ENCODE data around the gene IL22RA2.
A peak's percentile ranks its signal among the peaks of the same experiment; 100 is the strongest.

IL22RA2 gene

GRCh38 chr6:137197684-137198645 is 24.5 kb upstream of the IL22RA2 start:
- no peak for DNase-seq

GRCh38 chr6:137193256-137194070 is 20.0 kb upstream of the IL22RA2 start:
- peak; percentile 84 for DNase-seq

GRCh38 chr6:137192821-137193220 is 19.4 kb upstream of the IL22RA2 start:
- DNase-seq: no peak

DNA sequence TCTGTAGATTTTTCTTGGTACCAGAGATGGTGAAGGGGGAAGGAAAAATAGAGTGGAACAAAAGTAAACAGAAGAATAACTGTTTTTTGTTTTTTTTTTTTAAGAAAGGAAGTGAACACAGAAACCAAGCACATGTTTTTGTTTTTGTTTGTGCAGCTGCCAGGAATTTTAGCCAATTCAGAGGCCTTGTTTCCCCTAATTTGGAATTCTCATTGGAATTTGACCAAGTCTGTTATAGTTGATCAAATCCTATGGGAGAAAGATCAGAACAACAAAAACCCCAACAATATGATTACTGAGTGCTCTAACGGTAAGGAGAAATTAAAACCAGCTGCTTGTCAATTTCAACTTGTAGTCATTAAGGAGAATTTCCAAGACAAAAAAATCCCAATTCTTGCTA is 18.2 kb upstream of the IL22RA2 start:
- DNase-seq: no peak

DNA sequence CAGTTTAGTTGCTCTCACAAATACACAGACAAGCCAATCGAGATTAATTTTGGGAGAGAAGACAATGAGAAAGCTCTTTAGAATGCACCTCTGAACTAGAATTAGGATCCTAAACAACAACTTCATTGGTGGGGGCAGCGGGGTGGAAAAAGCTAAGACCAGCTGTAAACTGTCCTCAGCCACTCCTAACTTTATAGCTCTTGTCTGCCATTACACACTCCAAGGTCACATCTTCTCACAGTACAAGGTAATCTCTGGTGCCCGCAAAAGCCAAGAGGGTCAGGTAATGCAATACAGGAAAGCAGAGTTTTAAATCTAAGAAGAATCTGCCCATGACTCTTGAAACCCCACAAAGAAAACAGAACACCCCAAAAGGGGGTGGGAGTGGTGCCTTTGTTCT is 17.8 kb upstream of the IL22RA2 start:
- no peak for DNase-seq

GRCh38 chr6:137190583-137191094 is 17.2 kb upstream of the IL22RA2 start:
- no peak for DNase-seq

GRCh38 chr6:137188855-137189254 is 15.4 kb upstream of the IL22RA2 start:
- no peak for DNase-seq

DNA sequence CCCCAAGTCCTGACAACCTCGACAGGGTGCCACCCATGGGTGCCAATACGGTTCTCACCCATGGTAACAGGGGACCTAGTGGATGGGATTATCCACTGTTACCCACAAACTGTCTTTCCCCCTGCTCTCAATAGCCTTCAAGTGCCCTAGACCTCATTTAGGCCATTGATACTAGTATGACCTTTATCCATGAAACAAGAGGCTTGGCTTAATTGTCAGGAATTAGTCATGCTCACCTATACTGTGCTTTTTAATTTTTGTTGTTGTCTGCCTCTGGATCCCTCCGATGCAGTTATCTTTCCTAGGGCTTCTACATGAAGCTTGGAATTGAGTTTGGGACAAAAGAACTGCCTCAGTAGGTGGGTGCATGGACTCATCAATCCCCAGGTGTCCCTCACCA is 11.8 kb upstream of the IL22RA2 start:
- no peak for DNase-seq

DNA sequence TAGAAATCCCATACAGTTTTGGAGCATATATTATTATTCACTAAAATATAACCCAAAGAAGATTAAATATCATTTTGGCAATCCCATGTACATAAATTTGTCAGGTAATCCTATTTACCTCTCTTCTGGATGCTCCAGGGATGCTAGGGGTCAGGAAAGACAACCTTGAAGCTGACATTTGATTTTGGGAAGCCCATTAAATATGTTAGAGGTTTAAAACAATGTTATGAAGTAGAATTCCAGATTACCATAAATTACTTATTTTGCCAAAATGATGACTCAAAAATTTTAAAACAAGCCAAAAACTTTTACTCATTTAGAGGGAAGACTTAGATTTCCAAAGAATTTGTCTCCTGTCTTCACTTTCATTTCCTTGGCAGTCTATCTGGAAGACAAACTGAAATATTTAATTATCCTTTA is 9.2 kb upstream of the IL22RA2 start:
- DNase-seq: no peak

DNA sequence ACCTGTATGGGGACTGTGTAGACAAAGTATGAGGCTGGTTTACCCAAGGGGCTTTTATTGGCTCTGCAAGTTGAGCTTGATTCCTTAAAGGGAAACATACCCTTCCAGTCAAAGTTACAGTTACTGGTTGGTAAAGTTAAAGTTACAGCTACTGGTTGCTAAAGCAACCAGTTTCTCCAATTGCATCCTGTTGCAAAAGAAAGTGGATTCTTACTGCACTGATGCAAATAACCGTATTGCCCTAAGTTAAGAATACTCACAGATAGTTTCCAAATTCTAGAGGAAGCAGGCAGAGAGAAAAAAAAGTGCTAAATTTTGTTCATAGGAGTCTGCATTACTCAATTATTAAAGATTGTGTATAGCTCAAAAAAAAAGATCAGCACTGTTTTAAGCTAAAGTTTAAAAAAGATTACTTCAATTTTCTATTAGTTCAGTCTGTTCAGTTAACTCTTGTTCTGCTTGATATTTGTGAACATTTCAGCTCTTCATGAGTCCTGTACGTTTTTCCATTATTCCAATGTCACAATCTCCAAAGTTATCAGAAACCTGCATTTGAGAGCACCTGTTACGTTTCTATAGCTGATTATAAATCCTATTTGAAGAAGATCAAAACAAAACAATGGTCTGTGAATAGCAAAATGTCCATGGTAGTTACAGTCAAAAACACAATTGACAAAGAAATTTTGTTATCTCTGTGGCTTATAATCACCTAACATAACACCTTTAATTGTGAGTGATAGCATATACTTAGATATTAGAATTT is 8.6 kb upstream of the IL22RA2 start:
- DNase-seq: no peak

GRCh38 chr6:137177611-137178010 is 4.2 kb upstream of the IL22RA2 start:
- no peak for DNase-seq

DNA sequence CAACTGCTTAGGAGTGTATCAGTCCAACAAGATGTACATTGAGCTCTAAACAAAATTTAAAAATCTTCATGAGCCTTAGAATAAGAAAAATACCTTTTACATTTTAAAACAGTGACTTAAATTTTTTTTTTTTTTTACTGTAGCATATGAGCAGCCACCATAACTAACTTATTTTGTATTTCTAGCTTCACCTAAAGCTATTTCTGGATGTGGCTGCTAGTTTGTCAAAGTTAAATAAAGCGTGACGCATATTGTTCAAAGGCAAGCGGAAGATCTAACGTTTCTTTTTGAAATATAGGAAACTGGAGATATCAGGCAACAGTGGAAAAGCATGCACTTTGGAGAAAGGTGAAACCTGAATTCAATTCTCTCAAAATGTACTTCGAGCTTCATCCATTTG is 3.3 kb upstream of the IL22RA2 start:
- DNase-seq: no peak

- DNase-seq: no peak
Observed at GRCh38 chr6:137175868-137176245, 2.4 kb upstream of the IL22RA2 start.

GRCh38 chr6:137175157-137175867 is 1.9 kb upstream of the IL22RA2 start:
- DNase-seq: no peak

- no peak for DNase-seq
Observed at GRCh38 chr6:137172734-137173431, 561 bp downstream of the IL22RA2 start.

DNA sequence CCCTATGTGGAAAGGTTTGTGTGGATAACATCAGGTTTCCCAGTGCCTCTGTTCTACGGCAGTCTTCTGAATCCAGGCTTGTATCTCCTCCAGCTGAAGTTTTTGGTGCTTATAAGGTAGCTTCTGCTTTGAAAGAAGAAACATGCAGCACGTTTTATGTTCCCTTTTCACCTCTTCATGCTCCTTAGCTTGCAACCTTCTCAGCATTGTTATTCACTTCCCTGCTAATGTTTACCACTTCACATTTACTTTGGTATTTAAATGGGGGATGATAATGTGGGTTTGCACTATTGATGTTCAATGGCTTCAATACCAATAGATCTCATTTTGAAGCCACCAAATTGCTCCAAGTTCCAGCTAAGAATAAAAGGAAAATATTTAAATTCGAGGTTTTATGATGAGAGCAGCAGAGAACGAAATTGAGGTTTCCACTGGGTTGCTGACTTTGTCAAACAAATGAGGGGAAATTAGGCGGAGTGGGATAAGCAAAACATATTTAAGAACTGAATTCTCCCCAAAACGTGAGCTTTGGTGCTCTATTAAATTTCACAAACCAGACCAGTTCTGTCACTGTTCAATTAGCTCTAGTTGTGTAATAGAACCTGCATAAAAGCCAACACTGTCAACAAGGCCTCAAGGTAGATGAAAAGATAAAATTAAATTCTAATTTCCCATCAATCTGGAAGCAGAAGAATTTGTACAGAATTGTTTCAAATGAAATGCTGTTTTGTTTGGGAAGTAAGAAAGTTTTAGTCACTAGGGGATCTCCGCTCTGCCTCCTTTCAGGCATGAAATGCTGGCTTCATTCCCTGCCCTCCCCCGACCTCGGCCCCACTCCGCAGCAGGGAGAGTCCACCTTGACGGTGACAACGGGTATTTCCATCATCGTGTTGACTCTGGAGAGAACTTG is 1.4 kb downstream of the IL22RA2 start:
- DNase-seq: no peak

GRCh38 chr6:137171053-137171374 is 2.4 kb downstream of the IL22RA2 start:
- DNase-seq: no peak

DNA sequence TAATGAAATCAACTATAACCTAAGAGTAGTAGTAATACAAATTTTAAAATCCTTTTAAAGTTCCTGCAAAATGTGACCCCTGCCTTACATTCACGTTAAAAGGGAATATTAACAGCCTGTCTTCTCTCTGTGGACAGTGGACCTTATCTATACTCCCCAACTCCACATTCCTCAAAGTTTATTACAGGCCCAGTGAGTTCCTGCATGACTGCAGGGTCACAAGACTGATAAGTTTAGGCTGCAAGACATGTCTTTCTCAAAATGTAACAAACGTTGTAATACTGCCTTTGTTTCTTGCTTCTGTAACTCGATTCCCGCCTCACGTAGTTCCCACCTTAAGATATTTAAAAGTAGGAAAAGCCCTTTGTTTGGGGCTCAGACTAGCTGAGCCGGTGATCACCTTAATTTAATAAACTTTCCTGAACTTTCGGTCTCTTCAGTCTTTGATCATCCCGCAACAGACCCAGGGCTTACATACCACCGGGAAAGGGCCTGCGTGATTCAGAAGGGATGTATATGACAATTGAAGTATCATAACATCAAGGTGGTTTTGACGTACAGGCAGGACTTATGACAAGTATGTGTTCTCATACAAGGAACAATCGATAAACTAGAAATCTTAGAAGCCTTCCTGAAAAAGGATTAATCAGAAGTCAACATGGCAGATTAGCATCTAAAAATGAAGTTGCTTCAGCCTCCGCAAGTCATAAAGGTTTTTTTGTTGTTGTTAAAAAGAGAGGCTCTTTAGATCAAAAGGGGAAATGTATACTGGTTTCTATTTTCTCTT is 3.0 kb downstream of the IL22RA2 start:
- DNase-seq: no peak

GRCh38 chr6:137167702-137168377 is 5.6 kb downstream of the IL22RA2 start:
- DNase-seq: no peak
